HepG2 (cell line): ENCODE measurements around the gene CRYGA. TPM values are rescaled to one million over a fixed set of nuclear protein-coding genes. Genes with fewer than 3 reads are reported as not detected.
A peak's percentile ranks its signal among the peaks of the same experiment; 100 is the strongest.

Experiments used
- CREM ChIP-seq, 2 experiments: sonication (generic) in 1 of 2; formaldehyde crosslinking in 1 of 2; IDR thresholded peaks; 2 replicates each; pipeline versions ENCODE4 v1.4.0 to v1.6.1; 2016 to 2020; ENCODE audit warnings: antibody characterized with exemption in 1 of 2, mild to moderate bottlenecking in 1 of 2, missing genetic modification reagents in 1 of 2
- GMEB2 ChIP-seq: IDR thresholded peaks from 2 replicates; pipeline ENCODE4 v1.6.1; 2016; ENCODE audit warnings: missing biosample characterization, missing genetic modification reagents, low read depth
- MNT ChIP-seq: fragments of 450-650 bp; IDR thresholded peaks from 2 replicates; pipeline ENCODE4 v1.6.1; 2016
- PHF21A ChIP-seq: sonication (generic); formaldehyde crosslinking; IDR thresholded peaks from 2 replicates; pipeline ENCODE4 v1.5.0; 2020; ENCODE audit warnings: mild to moderate bottlenecking, missing genetic modification reagents
- PRDM10 ChIP-seq: sonication (generic); formaldehyde crosslinking; IDR thresholded peaks from 2 replicates; pipeline ENCODE4 v1.4.0; 2020; ENCODE audit warnings: low read depth, missing genetic modification reagents
- ZNF335 ChIP-seq: sonication (generic); formaldehyde crosslinking; IDR thresholded peaks from 2 replicates; pipeline ENCODE4 v1.4.0; 2020; ENCODE audit warnings: missing genetic modification reagents
- ZNF512 ChIP-seq: sonication (generic); formaldehyde crosslinking; IDR thresholded peaks from 2 replicates; pipeline ENCODE4 v1.4.0; 2020; ENCODE audit warnings: mild to moderate bottlenecking, missing genetic modification reagents
- ZNF556 ChIP-seq: sonication (generic); formaldehyde crosslinking; IDR thresholded peaks from 2 replicates; pipeline ENCODE4 v1.4.0; 2020; ENCODE audit warnings: mild to moderate bottlenecking, missing genetic modification reagents, borderline replicate concordance
- ZNF746 ChIP-seq: sonication (generic); formaldehyde crosslinking; IDR thresholded peaks from 2 replicates; pipeline ENCODE4 v1.8.0; 2022; ENCODE audit warnings: mild to moderate bottlenecking, missing genetic modification reagents
- ZNF891 ChIP-seq: sonication (generic); formaldehyde crosslinking; IDR thresholded peaks from 2 replicates; pipeline ENCODE4 v1.5.0; 2020; ENCODE audit warnings: mild to moderate bottlenecking, missing genetic modification reagents
- polyA plus RNA-seq, 8 experiments: library from polyadenylated mRNA; depleted of rRNA in 3 of 8; stranded (reverse) in 7 of 8; unstranded in 1 of 8; fragments of >200 nt; fragmentation: Illumina TruSeq in 4 of 8; extraction: Trizol in 4 of 8; gene quantifications; 2 replicates each; pipeline versions ENCODE4 v1.2.1 to v1.2.3, GENCODE V29; 2011 to 2016; ENCODE audit warnings: low read depth in 4 of 8, missing spikeins in 1 of 8, mixed read lengths in 1 of 8; ENCODE audit not compliant: insufficient read depth in 1 of 8
- total RNA-seq, 5 experiments: library from RNA; depleted of rRNA; stranded (reverse); fragments of >200 nt; fragmentation: Illumina TruSeq; extraction: Trizol; gene quantifications; 2 replicates each; pipeline ENCODE4 v1.2.3, GENCODE V29; 2016; ENCODE audit warnings: low read depth in 1 of 5
- TF ChIP-seq, protein P1 (sequence below): sonication (generic); formaldehyde crosslinking; IDR thresholded peaks from 2 replicates; pipeline ENCODE4 v1.4.0; 2020; ENCODE audit warnings: missing genetic modification reagents, borderline replicate concordance
- TF ChIP-seq, protein P2 (sequence below): IDR thresholded peaks from 2 replicates; pipeline ENCODE4 v1.6.1; 2016; ENCODE audit warnings: low read depth, control low read depth

The CRYGA gene
- total and polyA plus RNA-seq, 2 of the 13 experiments (the other 11 are each of a cell fraction or from before 2014, with no cell fraction given), result not detected

DNA sequence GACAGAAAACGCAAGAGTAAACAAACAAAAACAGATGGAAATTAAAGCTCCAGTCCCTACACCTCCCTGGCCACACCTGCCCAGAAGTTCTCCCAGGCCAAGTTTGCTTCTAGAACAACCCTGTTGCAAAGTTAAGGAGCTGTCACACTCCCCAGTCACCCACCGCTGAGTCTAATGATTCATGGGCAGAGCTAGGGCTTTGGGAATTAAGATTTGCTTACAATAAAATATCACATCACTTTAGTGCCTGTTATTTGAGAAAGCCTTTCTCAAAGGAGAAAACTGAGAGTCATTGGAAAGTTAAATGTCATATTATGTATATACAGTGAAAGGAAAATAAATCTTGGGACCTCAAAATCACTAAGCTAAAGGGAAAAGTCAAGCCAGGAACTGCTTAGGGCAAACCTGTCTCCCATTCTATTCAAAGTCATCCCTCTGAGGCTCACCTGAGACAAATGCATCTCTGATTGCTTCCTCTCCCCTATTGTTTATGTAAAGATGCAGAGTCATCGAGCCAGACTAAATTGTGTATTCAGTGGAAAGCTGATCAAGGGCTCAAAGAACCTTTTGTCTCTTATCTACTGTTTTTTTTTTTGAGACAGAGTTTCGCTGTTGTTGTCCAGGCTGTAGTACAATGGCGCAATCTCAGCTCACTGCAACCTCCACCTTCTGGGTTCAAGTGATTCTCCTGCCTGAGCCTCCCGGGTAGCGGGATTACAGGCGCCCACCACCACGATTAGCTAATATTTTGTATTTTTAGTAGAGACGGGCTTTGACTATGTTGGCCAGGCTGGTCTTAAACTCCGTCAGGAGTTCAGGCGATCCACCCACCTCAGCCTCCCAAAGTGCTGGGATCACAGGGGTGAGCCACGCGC lies 20.2 kb downstream of the CRYGA start (continued):
- TF ChIP-seq PRDM10 (CRISPR knock-in tag), result no peak
- TF ChIP-seq, protein P1, sequence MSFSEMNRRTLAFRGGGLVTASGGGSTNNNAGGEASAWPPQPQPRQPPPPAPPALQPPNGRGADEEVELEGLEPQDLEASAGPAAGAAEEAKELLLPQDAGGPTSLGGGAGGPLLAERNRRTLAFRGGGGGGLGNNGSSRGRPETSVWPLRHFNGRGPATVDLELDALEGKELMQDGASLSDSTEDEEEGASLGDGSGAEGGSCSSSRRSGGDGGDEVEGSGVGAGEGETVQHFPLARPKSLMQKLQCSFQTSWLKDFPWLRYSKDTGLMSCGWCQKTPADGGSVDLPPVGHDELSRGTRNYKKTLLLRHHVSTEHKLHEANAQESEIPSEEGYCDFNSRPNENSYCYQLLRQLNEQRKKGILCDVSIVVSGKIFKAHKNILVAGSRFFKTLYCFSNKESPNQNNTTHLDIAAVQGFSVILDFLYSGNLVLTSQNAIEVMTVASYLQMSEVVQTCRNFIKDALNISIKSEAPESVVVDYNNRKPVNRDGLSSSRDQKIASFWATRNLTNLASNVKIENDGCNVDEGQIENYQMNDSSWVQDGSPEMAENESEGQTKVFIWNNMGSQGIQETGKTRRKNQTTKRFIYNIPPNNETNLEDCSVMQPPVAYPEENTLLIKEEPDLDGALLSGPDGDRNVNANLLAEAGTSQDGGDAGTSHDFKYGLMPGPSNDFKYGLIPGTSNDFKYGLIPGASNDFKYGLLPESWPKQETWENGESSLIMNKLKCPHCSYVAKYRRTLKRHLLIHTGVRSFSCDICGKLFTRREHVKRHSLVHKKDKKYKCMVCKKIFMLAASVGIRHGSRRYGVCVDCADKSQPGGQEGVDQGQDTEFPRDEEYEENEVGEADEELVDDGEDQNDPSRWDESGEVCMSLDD (CRISPR knock-in tag), result no peak
- no peak for TF ChIP-seq ZNF891 (CRISPR knock-in tag)
- TF ChIP-seq ZNF556 (CRISPR knock-in tag), result no peak
- TF ChIP-seq CREM (IDR thresholded peaks at IDR 0.05), result peak; percentile 19; the same call in 1 of the 2 replicates
- TF ChIP-seq CREM (CRISPR knock-in tag; IDR thresholded peaks at IDR 0.05), result no peak
- 0 out of 2 replicates have a peak, but pooled peaks have one; percentile 31 for TF ChIP-seq PHF21A (CRISPR knock-in tag)
- no peak for TF ChIP-seq GMEB2 (CRISPR knock-in tag)
- TF ChIP-seq ZNF746 (CRISPR knock-in tag), result no peak
- no peak for TF ChIP-seq MNT
- TF ChIP-seq, protein P2, sequence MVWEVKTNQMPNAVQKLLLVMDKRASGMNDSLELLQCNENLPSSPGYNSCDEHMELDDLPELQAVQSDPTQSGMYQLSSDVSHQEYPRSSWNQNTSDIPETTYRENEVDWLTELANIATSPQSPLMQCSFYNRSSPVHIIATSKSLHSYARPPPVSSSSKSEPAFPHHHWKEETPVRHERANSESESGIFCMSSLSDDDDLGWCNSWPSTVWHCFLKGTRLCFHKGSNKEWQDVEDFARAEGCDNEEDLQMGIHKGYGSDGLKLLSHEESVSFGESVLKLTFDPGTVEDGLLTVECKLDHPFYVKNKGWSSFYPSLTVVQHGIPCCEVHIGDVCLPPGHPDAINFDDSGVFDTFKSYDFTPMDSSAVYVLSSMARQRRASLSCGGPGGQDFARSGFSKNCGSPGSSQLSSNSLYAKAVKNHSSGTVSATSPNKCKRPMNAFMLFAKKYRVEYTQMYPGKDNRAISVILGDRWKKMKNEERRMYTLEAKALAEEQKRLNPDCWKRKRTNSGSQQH (CRISPR knock-in tag), result no peak
- no peak for TF ChIP-seq ZNF512 (CRISPR knock-in tag)
- peak; percentile 29; the same call in 1 of the 2 replicates for TF ChIP-seq ZNF335 (CRISPR knock-in tag)
